IMR-90 (cell line): ENCODE measurements around the gene SPTBN5. TPM values are rescaled to one million over a fixed set of nuclear protein-coding genes. Genes with fewer than 3 reads are reported as not detected.

Experiments
- ATAC-seq: fragments of 200-7000 bp; cut with Tn5 transposase; 2 replicates; pipeline ENCODE4 v1.9.1; 2020; ENCODE audit warnings: low read depth, mild to moderate bottlenecking, moderate library complexity
- BruUV-seq: library from RNA; stranded (reverse); fragments of 400-500 nt; replicated peaks from 2 replicates; lab custom pipeline; 2021; lab: Mats Ljungman, UMichigan
- CTCF ChIA-PET: fragments of 300-600 bp; formaldehyde crosslinking; extraction: SDS; loops from one replicate; lab custom pipeline; 2021; ENCODE audit warnings: antibody characterized with exemption; lab: Yijun Ruan, JAX
- POLR2A ChIA-PET: fragments of 300-600 bp; sonication (Branson Sonifier 250); formaldehyde crosslinking; loops from one replicate; lab custom pipeline; 2022; ENCODE audit warnings: antibody characterized with exemption; ENCODE audit not compliant: unreplicated experiment; lab: Charles Lee
- DNase-seq: peaks from one replicate; pipeline ENCODE4 v3.0.0; 2013
- H2AFZ ChIP-seq: replicated peaks from 2 replicates; pipeline ENCODE3; 2013; ENCODE audit warnings: low read length, mild to moderate bottlenecking; ENCODE audit not compliant: poor library complexity
- H2AK5ac ChIP-seq: 2 replicates; pipeline ENCODE4 v1.6.1; 2013; ENCODE audit warnings: low read depth, low read length, inconsistent platforms
- H2AK9ac ChIP-seq: replicated peaks from 2 replicates; pipeline ENCODE3; 2013; ENCODE audit warnings: mild to moderate bottlenecking, low read depth, low read length, moderate library complexity; ENCODE audit not compliant: poor library complexity
- H2BK120ac ChIP-seq: 2 replicates; pipeline ENCODE4 v1.6.1; 2013; ENCODE audit warnings: low read depth, low read length, inconsistent platforms
- H2BK15ac ChIP-seq: 3 replicates; pipeline ENCODE4 v1.6.1; 2013; ENCODE audit warnings: low read depth, low read length, inconsistent platforms
- H2BK20ac ChIP-seq: 2 replicates; pipeline ENCODE4 v1.6.1; 2013; ENCODE audit warnings: low read depth, mild to moderate bottlenecking, inconsistent platforms, low read length, moderate library complexity
- H2BK5ac ChIP-seq: 2 replicates; pipeline ENCODE4 v1.6.1; 2013; ENCODE audit warnings: mild to moderate bottlenecking, low read depth, low read length, inconsistent platforms; ENCODE audit not compliant: poor library complexity, severe bottlenecking
- H3K14ac ChIP-seq: replicated peaks from 2 replicates; pipeline ENCODE4 v1.6.1; 2013; ENCODE audit warnings: low read depth, low read length, inconsistent platforms
- H3K18ac ChIP-seq: 2 replicates; pipeline ENCODE4 v1.6.1; 2013; ENCODE audit warnings: low read depth, low read length, control low read depth
- H3K23ac ChIP-seq: 2 replicates; pipeline ENCODE4 v1.6.1; 2013; ENCODE audit warnings: low read depth, low read length, inconsistent platforms
- H3K27ac ChIP-seq: 2 replicates; pipeline ENCODE4 v1.5.1; 2013; ENCODE audit warnings: mild to moderate bottlenecking, control low read depth, low read length; ENCODE audit not compliant: insufficient read depth
- H3K27me3 ChIP-seq: 2 replicates; pipeline ENCODE4 v1.6.1; 2013; ENCODE audit warnings: low read length; ENCODE audit not compliant: control insufficient read depth, insufficient read depth
- H3K36me3 ChIP-seq: 2 replicates; pipeline ENCODE4 v1.6.1; 2013; ENCODE audit warnings: low read length, mixed read lengths; ENCODE audit not compliant: control insufficient read depth, insufficient read depth
- H3K4ac ChIP-seq: 2 replicates; pipeline ENCODE4 v1.6.1; 2013; ENCODE audit warnings: low read depth, low read length, inconsistent platforms
- H3K4me1 ChIP-seq: 2 replicates; pipeline ENCODE4 v1.6.1; 2013; ENCODE audit warnings: low read length, mixed read lengths; ENCODE audit not compliant: control insufficient read depth, insufficient read depth
- H3K4me2 ChIP-seq: 2 replicates; pipeline ENCODE4 v1.6.1; 2013; ENCODE audit warnings: low read depth, mild to moderate bottlenecking, control low read depth, low read length, moderate library complexity
- H3K4me3 ChIP-seq: 2 replicates; pipeline ENCODE4 v1.5.1; 2013; ENCODE audit warnings: low read depth, mild to moderate bottlenecking, control low read depth, low read length, moderate library complexity; ENCODE audit not compliant: insufficient read depth
- H3K56ac ChIP-seq: 2 replicates; pipeline ENCODE4 v1.6.1; 2013; ENCODE audit warnings: low read length, inconsistent platforms; ENCODE audit not compliant: insufficient read depth; ENCODE audit errors: extremely low read depth
- H3K79me1 ChIP-seq, 2 experiments: 2 replicates each; pipeline ENCODE4 v1.6.1; 2013; ENCODE audit warnings: low read length in 2 of 2, inconsistent platforms in 1 of 2, low read depth in 1 of 2
- H3K9ac ChIP-seq: 2 replicates; pipeline ENCODE4 v1.6.1; 2013; ENCODE audit warnings: low read depth, low read length, control low read depth
- H3K9me1 ChIP-seq: 2 replicates; pipeline ENCODE4 v1.6.1; 2013; ENCODE audit warnings: low read length, inconsistent platforms; ENCODE audit not compliant: insufficient read depth
- H3K9me3 ChIP-seq: 2 replicates; pipeline ENCODE4 v1.6.1; 2013; ENCODE audit warnings: low read length; ENCODE audit not compliant: control insufficient read depth, insufficient read depth
- H4K20me1 ChIP-seq: 2 replicates; pipeline ENCODE4 v1.6.1; 2013; ENCODE audit warnings: low read length, inconsistent platforms; ENCODE audit not compliant: insufficient read depth
- H4K5ac ChIP-seq: 2 replicates; pipeline ENCODE4 v1.6.1; 2013; ENCODE audit warnings: mild to moderate bottlenecking, low read depth, low read length, control low read depth
- H4K8ac ChIP-seq, 2 experiments: 2 replicates each; pipeline ENCODE4 v1.6.1; 2013; ENCODE audit warnings: low read depth in 2 of 2, low read length in 2 of 2, control low read depth in 1 of 2, inconsistent platforms in 1 of 2
- H4K91ac ChIP-seq: 2 replicates; pipeline ENCODE4 v1.6.1; 2013; ENCODE audit warnings: low read depth, low read length, inconsistent platforms; ENCODE audit not compliant: insufficient read depth
- FOS ChIP-seq: fragments of 150-350 bp; IDR thresholded peaks from 2 replicates; pipeline ENCODE4 v1.6.1; 2016; ENCODE audit warnings: low read depth, low read length
- MAFK ChIP-seq: IDR thresholded peaks from 2 replicates; pipeline ENCODE4 v1.6.1; 2012; ENCODE audit warnings: low read depth, low read length, improper control_type of control experiment
- MAZ ChIP-seq: IDR thresholded peaks from 2 replicates; pipeline ENCODE4 v1.6.1; 2012; ENCODE audit warnings: low read depth, mild to moderate bottlenecking, low read length, improper control_type of control experiment, moderate library complexity, borderline replicate concordance
- POLR2A ChIP-seq: IDR thresholded peaks from 2 replicates; pipeline ENCODE4 v1.6.1; 2012; ENCODE audit warnings: mild to moderate bottlenecking, low read depth, low read length
- RAD21 ChIP-seq: IDR thresholded peaks from 2 replicates; pipeline ENCODE4 v1.6.1; 2012; ENCODE audit warnings: low read length, improper control_type of control experiment
- WGBS, 2 experiments: methylation state at CpG; one replicate each; pipeline versions ENCODE4 v1.1.5 to v1.1.7; 2013; ENCODE audit warnings: missing lambda C conversion rate in 2 of 2; ENCODE audit not compliant: insufficient read length in 1 of 2; ENCODE audit errors: extremely low coverage in 2 of 2; 5-methylcytosine and 5-hydroxymethylcytosine counted together
- dilution Hi-C: fragments of 300-500 bp; cut with HindIII; formaldehyde crosslinking; loops from one replicate; pipeline ENCODE4 v1.14.3; 2018; ENCODE audit warnings: low sequenced_read_pairs; ENCODE audit not compliant: unreplicated experiment
- in situ Hi-C: fragments of 300-500 bp; cut with MboI; formaldehyde crosslinking; loops from 3 replicates; pipeline ENCODE4 v1.14.3; 2019; ENCODE audit warnings: low sequenced_read_pairs, inconsistent platforms, mixed read lengths
- intact Hi-C: fragments of 100-400 bp; cut with micrococcal nuclease; formaldehyde crosslinking; loops from 2 replicates; pipeline ENCODE4 v1.10.0; 2022
- polyA plus RNA-seq, 3 experiments: library from polyadenylated mRNA; depleted of rRNA; stranded (reverse); fragments of >200 nt; gene quantifications; 2 replicates each; pipeline ENCODE4 v1.2.3, GENCODE V29; 2012; ENCODE audit warnings: low replicate concordance in 1 of 3
- total RNA-seq: library from RNA; depleted of rRNA; stranded (reverse); fragments of >200 nt; gene quantifications from 2 replicates; pipeline ENCODE4 v1.2.3, GENCODE V29; 2012
- TF ChIP-seq, protein P1 (sequence below): fragments of 150-350 bp; IDR thresholded peaks from 2 replicates; pipeline ENCODE4 v1.6.1; 2017; ENCODE audit warnings: mild to moderate bottlenecking, antibody characterized with exemption, low read length, low read depth
- TF ChIP-seq, protein P2 (sequence below): fragments of 150-350 bp; IDR thresholded peaks from 2 replicates; pipeline ENCODE4 v1.6.1; 2016; ENCODE audit warnings: low read depth, mild to moderate bottlenecking, low read length, moderate library complexity, borderline replicate concordance

SPTBN5 gene
- total and polyA plus RNA-seq, 2 of the 4 experiments (the other 2 are of a cell fraction) = under 0.01 to 0.38 TPM

DNA sequence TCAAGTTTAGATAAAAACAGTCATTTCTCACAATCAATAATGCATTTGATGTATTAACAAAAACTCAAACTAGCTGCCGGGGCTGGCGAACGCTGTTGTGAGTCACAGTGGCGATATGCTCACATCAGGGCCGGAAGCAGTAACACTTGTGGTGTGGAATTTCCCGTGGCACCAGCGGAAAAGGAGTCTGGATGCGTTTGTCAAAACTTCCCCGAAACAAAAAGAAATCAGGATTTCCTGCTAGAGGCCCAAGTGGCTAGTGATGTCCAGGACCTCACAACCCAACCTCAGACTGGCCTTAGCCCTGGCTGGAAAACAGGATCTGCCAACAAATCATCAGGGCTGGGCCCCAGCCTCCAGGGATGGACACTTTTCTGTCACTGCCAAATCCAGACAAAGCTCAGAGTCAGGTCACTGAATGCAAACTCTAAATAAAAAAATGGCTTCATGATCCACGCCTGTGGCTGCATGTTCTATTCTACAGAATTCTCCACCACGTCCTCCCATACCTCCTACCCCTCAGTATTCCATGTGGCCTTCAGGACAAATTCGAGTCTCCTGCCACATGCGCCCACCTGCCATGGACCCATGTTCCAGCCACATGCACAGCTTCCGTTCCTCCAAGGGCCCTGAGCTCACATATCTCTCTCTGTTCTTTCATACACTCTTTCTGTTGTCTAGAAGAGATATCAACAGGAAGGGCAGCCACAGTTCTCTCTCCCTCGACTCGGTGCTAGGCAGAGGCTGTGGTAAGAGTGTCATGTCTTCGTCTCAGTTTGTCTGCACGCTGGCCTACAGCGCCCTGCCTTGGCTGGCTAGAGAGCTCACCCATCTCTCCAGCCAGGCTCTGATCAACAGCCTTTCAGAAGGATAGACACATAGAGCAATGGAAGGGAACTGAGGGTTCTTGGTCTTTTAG, 43.1 kb upstream of the SPTBN5 start:
- H2BK15ac ChIP-seq = peak overlapping the region; percentile 58; the same call in 1 of the 3 replicates
- no peaks in the 10 kb centered on the region for H4K20me1 ChIP-seq
- H3K9me1 ChIP-seq = peaks cover 38% of the 10 kb centered on the region
- H3K4me3 ChIP-seq = no peak overlapping the region
- POLR2A ChIA-PET = interaction anchor here (0.6 kb wide), 1 partner anchor 509 kb away, joined by 4 read pairs; no protein-coding TSS in a partner anchor
- peak; percentile 55 for DNase-seq
- no peak overlapping the region for H3K4me2 ChIP-seq
- no peak overlapping the region for H2BK5ac ChIP-seq
- dilution Hi-C loops (no loop called here), intact Hi-C loops (no loop called here), in situ Hi-C loops (no loop called here)
- no peaks in the 10 kb centered on the region for H3K9me3 ChIP-seq
- H2BK120ac ChIP-seq = peak overlapping the region; percentile 58; the same call in 1 of the 2 replicates
- no TSS peak for BruUV-seq
- peak overlapping the region; percentile 67 for H3K4ac ChIP-seq
- TF ChIP-seq, protein P1, sequence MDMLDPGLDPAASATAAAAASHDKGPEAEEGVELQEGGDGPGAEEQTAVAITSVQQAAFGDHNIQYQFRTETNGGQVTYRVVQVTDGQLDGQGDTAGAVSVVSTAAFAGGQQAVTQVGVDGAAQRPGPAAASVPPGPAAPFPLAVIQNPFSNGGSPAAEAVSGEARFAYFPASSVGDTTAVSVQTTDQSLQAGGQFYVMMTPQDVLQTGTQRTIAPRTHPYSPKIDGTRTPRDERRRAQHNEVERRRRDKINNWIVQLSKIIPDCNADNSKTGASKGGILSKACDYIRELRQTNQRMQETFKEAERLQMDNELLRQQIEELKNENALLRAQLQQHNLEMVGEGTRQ = no peak
- no peak for TF ChIP-seq RAD21
- TF ChIP-seq MAFK = no peak
- no peak for TF ChIP-seq FOS
- TF ChIP-seq POLR2A = no peak
- TF ChIP-seq, protein P2, sequence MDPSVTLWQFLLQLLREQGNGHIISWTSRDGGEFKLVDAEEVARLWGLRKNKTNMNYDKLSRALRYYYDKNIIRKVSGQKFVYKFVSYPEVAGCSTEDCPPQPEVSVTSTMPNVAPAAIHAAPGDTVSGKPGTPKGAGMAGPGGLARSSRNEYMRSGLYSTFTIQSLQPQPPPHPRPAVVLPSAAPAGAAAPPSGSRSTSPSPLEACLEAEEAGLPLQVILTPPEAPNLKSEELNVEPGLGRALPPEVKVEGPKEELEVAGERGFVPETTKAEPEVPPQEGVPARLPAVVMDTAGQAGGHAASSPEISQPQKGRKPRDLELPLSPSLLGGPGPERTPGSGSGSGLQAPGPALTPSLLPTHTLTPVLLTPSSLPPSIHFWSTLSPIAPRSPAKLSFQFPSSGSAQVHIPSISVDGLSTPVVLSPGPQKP = no peak
- TF ChIP-seq MAZ = no peak
- H3K23ac ChIP-seq = 0 out of 2 replicates have a peak overlapping the region, but pooled peaks have one; percentile 42
- no peak for ATAC-seq
- H2AK5ac ChIP-seq = peak overlapping the region; percentile 55; the same call in 1 of the 2 replicates
- CTCF ChIA-PET = interaction anchor here (1.0 kb wide), 1 partner anchor 16 kb away, joined by 3 read pairs; no protein-coding TSS in a partner anchor
- H2BK20ac ChIP-seq = no peak overlapping the region
- 0 out of 2 replicates have a peak overlapping the region, but pooled peaks have one; percentile 17 for H4K91ac ChIP-seq
- H3K56ac ChIP-seq = no peak overlapping the region
- H3K79me1 ChIP-seq = peaks cover 45 to 89% of the 10 kb centered on the region in 2 experiments
- H3K14ac ChIP-seq = peak overlapping the region; percentile 59; the same call in 1 of the 2 replicates
- H3K4me1 ChIP-seq = peaks cover 22% of the 10 kb centered on the region
- H2AK9ac ChIP-seq = peak overlapping the region; percentile 6
- peak overlapping the region in 1 of 2 experiments; percentile 22; a peak in 1 of 4 replicates for H4K8ac ChIP-seq
- H3K27me3 ChIP-seq = no peaks in the 10 kb centered on the region
- H3K27ac ChIP-seq = no peak overlapping the region
- no peak overlapping the region for H2AFZ ChIP-seq
- peaks cover 1% of the 10 kb centered on the region; the same call in 1 of the 2 replicates for H3K36me3 ChIP-seq
- no peak overlapping the region for H3K18ac ChIP-seq
- no peak overlapping the region for H4K5ac ChIP-seq
- no peak overlapping the region for H3K9ac ChIP-seq
- WGBS, 2 experiments = 88% methylated on average over 9 of the region's 19 CpGs; no CpG with 5 or more reads in 1 of the 2 experiments
